DMS153 (cell line): ENCODE data around the gene MRE11.

Experiments used
- DNase-seq: peaks from one replicate; lab custom pipeline; 2025; lab: John Stamatoyannopoulos, UW

The MRE11 gene

GRCh38 chr11:94493281-94494125, at the start of gene MRE11, which contains the start of gene ANKRD49:
Gene MRE11 (minus strand): TSS chr11:94493844. CDS start chr11:94492801, 1,043 bp downstream.
Gene ANKRD49 (plus strand): TSS chr11:94493984. CDS start chr11:94496694, 2,710 bp downstream.
- peak; percentile 97 for DNase-seq

GRCh38 chr11:94539420-94539819, 45.8 kb upstream of the MRE11 start:
- no peak for DNase-seq

GRCh38 chr11:94537031-94537600, 43.5 kb upstream of the MRE11 start:
- no peak for DNase-seq

- DNase-seq = no peak
Observed at GRCh38 chr11:94536386-94536785, 42.7 kb upstream of the MRE11 start.

DNA sequence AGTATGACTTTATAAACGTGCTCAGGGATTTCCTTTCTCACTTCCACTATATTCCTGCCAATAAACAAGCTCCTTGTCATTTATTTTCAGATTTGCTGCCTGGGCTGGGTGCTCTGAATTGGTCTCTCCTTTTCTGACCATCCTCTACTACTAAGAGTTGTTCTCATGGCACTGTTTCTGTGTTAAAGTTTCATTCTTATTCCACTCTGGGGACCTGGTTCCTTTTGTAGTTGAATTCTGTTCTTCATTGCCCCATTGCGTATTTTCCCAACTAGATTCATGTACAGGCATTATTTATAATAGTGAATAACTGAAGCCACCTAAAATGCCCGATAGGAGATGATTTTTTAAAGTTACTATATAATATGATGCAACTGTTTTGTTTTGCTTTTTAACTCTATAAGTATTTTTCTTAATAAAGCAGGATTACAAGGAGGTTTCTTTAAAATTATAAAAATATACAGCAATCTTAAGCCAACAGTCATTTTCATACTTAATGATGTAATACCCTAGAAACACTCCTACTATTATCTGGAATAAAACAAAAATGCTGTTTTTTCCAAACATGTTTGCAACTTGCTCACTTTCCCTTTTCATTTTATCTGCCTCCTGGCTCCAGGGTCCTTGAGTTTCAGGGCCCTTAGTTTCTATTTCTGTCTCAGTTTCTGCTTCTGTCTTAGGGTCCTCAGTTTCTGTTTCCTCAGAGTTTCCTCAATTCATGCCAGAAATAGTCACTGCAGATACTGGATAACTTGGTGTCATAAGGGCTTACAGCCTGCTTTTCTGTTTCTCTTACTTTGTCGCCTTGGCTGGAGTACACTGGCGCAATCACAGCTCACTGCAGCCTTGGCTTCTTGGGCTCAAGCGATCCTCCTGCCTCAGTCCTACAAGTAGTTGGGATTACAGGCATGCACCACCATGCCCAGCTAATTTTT, 40.3 kb upstream of the MRE11 start:
- no peak for DNase-seq

- no peak for DNase-seq
Observed at GRCh38 chr11:94533206-94533605, 39.6 kb upstream of the MRE11 start.

DNA sequence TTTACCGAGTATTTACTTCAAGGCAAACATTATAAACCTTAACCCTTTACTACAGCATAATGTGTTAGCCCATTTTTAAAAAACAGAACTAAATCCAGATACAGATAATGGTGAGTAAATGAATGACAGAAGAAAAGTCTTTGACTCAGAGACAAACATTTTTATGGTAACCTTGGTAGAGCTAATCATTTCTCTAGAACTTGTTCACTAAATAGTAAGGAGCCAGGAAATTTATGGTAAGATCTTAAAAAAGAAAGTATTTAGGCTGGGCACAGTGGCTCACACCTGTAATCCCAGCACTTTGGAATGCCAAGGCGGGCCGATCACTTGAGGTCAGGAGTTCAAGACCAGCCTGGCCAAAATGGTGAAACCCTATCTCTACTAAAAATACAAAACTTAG, 38.6 kb upstream of the MRE11 start:
- no peak for DNase-seq

DNA sequence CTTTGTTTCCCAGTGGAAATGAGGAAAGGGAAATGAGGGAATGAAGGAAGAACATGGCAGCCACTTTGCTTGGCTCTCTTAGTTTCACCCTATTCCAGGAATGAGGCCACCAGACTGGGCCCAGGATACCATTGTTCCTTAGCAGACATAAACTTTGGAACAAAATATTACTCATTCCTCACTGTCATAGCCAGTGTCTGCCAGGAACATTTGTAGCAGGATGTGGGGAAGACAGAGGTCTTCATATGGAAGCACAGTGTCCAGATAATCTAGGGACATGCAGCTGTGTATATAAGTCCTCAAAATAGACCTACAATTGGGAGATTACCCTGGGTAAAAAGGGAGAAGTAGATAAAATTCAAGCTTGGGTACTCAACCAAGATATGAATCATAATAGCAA, 34.9 kb upstream of the MRE11 start:
- DNase-seq = no peak

GRCh38 chr11:94526645-94527438, 33.2 kb upstream of the MRE11 start:
- no peak for DNase-seq

DNA sequence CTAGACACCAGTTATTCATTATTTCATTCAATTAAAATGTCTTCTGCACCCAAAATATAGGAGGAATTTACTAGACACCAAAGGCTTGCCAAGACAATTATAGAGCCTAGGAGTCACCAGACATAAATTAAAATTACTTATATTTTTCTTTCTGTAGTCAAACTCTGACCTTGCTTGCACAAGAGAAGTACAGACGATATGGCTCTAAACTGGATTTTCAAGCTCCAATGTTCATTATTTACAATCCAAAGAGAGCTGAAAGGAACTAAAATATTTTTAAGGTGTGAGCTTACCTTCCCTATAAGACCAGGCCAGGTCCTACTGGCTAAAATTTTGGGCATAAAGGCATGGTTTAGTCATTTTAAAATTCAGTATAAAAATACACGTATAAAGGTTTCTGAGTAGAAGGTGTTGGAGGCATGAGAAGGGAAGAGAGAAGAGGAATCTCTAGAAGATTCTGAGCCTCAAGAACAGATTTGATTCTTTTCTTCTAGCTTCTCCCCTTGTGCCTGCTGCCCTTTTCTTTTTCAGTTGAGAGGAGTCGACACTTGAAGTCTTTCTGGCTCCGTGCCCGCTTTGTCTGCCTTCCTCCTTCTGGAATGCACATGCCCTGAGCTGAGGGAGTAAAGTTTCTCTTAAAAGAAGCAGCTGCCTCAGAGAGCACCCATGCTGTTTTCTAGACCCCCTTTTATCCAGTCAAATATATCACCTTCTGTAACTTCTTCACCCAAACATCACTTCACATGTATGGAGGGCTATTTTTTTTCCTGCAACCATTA, 32.1 kb upstream of the MRE11 start:
- DNase-seq = no peak

DNA sequence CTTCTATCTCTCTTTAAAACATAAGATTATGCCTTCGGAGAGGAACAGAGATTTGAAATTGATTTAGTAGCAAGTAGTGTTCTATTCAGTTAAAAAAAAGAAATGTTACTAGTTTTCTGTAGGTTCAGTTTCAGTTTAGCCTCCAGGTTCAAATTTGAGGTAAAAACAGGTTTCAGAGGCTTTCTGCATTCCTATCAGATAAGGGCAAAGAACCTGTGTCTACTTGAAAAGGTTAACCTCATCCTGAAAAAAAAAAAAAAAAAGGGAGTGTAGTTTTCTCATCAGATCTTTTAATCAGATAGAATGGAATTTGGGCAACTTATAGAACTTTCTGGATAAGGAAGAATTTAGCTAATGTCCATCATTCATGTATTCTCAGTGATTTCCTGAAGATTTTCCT, 30.7 kb upstream of the MRE11 start:
- no peak for DNase-seq

- DNase-seq = no peak
Observed at GRCh38 chr11:94521684-94522083, 28.0 kb upstream of the MRE11 start.

GRCh38 chr11:94519478-94520084, 25.9 kb upstream of the MRE11 start:
- DNase-seq = no peak

DNA sequence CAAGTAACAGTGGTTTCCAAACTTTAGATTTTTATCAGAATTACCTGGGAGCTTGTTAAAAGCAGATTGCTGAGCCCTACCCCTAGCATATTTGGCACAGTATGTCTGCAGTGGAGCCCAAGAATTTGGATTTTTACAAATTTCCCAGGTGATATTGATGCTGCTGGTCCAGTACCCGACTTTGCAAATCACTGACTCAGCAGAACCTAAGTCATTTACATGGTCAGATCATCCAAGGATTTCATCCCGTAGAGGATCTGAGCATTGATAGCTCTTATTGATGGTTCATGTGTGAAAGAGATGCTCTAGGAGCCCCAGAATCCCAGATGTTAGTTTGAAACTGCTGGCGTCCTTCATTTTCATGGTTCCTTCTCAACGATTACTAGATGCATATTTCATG, 24.7 kb upstream of the MRE11 start:
- DNase-seq = no peak

- no peak for DNase-seq
Observed at GRCh38 chr11:94516725-94517124, 23.1 kb upstream of the MRE11 start.

GRCh38 chr11:94515398-94515797, 21.8 kb upstream of the MRE11 start:
- no peak for DNase-seq

DNA sequence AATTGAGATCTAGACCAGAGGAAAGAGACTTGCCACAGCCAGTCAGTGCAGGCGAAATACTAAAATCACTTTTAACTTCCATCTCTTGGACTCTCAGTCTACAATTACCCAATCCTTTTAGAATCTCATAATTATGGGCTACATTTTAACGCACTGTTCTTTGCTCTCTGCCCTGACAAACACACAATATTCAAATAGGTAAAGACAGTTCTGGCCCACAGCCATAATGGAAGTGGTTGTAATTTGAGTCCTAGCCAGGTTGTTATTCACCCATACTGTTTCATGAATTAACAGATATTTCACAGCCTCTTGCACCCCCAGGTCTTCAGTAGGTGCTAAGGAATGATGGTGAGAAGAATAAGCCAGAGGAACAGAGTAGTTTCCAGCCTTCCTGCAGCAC, 19.4 kb upstream of the MRE11 start:
- DNase-seq = peak; percentile 44

- no peak for DNase-seq
Observed at GRCh38 chr11:94511932-94512781, 18.5 kb upstream of the MRE11 start, which contains the start of gene C11orf97. Gene C11orf97 (plus strand): TSS chr11:94512461. CDS start chr11:94512529, 68 bp downstream.

GRCh38 chr11:94507485-94507884, 13.8 kb upstream of the MRE11 start:
- DNase-seq = no peak
